GM23338 (cell line): Measurements from ENCODE around the gene PKD2L2. TPM values are rescaled to one million over a fixed set of nuclear protein-coding genes. Genes with fewer than 3 reads are reported as not detected.

Experiments used
- ATAC-seq: fragments of 200-7000 bp; cut with Tn5 transposase; 3 replicates; pipeline ENCODE4 v1.9.1; 2020
- DNase-seq: peaks from one replicate; pipeline ENCODE4 v3.0.0-alpha.2; 2015; ENCODE audit warnings: low spot score
- H2AFZ ChIP-seq: fragments of 200-600 bp; sonication (generic); 2 replicates; pipeline ENCODE4 v1.8.0; 2016; ENCODE audit warnings: antibody characterized with exemption, mild to moderate bottlenecking, moderate library complexity
- H3F3A ChIP-seq: fragments of 200-600 bp; sonication (generic); replicated peaks from 2 replicates; pipeline ENCODE4 v1.8.0; 2017; ENCODE audit warnings: antibody characterized with exemption, mixed run types, low read depth
- H3K27ac ChIP-seq: fragments of 200-600 bp; sonication (generic); 2 replicates; pipeline ENCODE4 v1.6.1; 2016; ENCODE audit warnings: low read depth
- H3K27me3 ChIP-seq: fragments of 200-600 bp; sonication (generic); 2 replicates; pipeline ENCODE4 v1.8.0; 2016; ENCODE audit warnings: mild to moderate bottlenecking, mixed run types, moderate library complexity; ENCODE audit not compliant: insufficient read depth
- H3K36me3 ChIP-seq: fragments of 200-600 bp; sonication (generic); 2 replicates; pipeline ENCODE4 v1.8.0; 2016; ENCODE audit warnings: mild to moderate bottlenecking; ENCODE audit not compliant: insufficient read depth
- H3K4me1 ChIP-seq: fragments of 200-600 bp; sonication (generic); 2 replicates; pipeline ENCODE4 v1.8.0; 2016; ENCODE audit warnings: mild to moderate bottlenecking, moderate library complexity; ENCODE audit not compliant: insufficient read depth
- H3K4me2 ChIP-seq: fragments of 200-600 bp; sonication (generic); 2 replicates; pipeline ENCODE4 v1.7.1; 2017; ENCODE audit warnings: mixed run types
- H3K4me3 ChIP-seq: fragments of 200-600 bp; sonication (generic); 2 replicates; pipeline ENCODE4 v1.6.1; 2016; ENCODE audit warnings: mixed run types
- H3K79me2 ChIP-seq: fragments of 200-600 bp; sonication (generic); replicated peaks from 2 replicates; pipeline ENCODE4 v1.8.0; 2017; ENCODE audit warnings: mild to moderate bottlenecking; ENCODE audit not compliant: insufficient read depth
- H3K9me2 ChIP-seq: fragments of 200-600 bp; sonication (generic); 2 replicates; pipeline ENCODE4 v1.8.0; 2017; ENCODE audit not compliant: insufficient read depth
- H4K20me1 ChIP-seq: fragments of 200-600 bp; sonication (generic); replicated peaks from 2 replicates; pipeline ENCODE4 v1.8.0; 2017; ENCODE audit warnings: mild to moderate bottlenecking; ENCODE audit not compliant: insufficient read depth
- H3K27ac Mint-ChIP-seq: 2 replicates; pipeline ENCODE4 v1.8.0; 2020; ENCODE audit warnings: inconsistent platforms, mild to moderate bottlenecking, moderate library complexity, mixed read lengths
- H3K27me3 Mint-ChIP-seq: 3 replicates; pipeline ENCODE4 v1.8.0; 2022; ENCODE audit warnings: low read depth, mild to moderate bottlenecking, moderate library complexity, mixed read lengths, inconsistent platforms; ENCODE audit not compliant: insufficient read depth, poor library complexity
- H3K36me3 Mint-ChIP-seq: 3 replicates; pipeline ENCODE4 v1.8.0; 2021; ENCODE audit warnings: low read depth, mild to moderate bottlenecking, inconsistent platforms, moderate library complexity, mixed read lengths
- H3K4me1 Mint-ChIP-seq: 3 replicates; pipeline ENCODE4 v1.8.0; 2020; ENCODE audit warnings: mild to moderate bottlenecking, inconsistent platforms, mixed read lengths
- H3K4me3 Mint-ChIP-seq: 3 replicates; pipeline ENCODE4 v1.8.0; 2021; ENCODE audit warnings: moderate library complexity, mild to moderate bottlenecking, inconsistent platforms, mixed read lengths
- H3K9me3 Mint-ChIP-seq: 3 replicates; pipeline ENCODE4 v1.8.0; 2020; ENCODE audit warnings: moderate library complexity, mild to moderate bottlenecking, inconsistent platforms, mixed read lengths
- CREB1 ChIP-seq: fragments of 250-450 bp; sonication (Bioruptor Pico); IDR thresholded peaks from 2 replicates; pipeline ENCODE4 v1.5.0; 2020; ENCODE audit warnings: low read depth, mild to moderate bottlenecking, moderate library complexity
- ETS1 ChIP-seq: IDR thresholded peaks from 2 replicates; pipeline ENCODE4 v1.6.1; 2016; ENCODE audit warnings: antibody characterized with exemption
- EZH2 ChIP-seq: fragments of 200-600 bp; sonication (generic); IDR thresholded peaks from one replicate; pipeline ENCODE4 v1.8.0; 2017; ENCODE audit warnings: antibody characterized with exemption, mild to moderate bottlenecking, low read depth; ENCODE audit not compliant: unreplicated experiment
- EZH2phosphoT487 ChIP-seq: fragments of 200-600 bp; sonication (generic); IDR thresholded peaks from one replicate; pipeline ENCODE4 v1.8.1; 2018; ENCODE audit warnings: antibody characterized with exemption; ENCODE audit not compliant: unreplicated experiment
- JUNB ChIP-seq: IDR thresholded peaks from one replicate; pipeline ENCODE4 v1.6.1; 2016; ENCODE audit warnings: antibody characterized with exemption; ENCODE audit not compliant: unreplicated experiment
- POLR2AphosphoS5 ChIP-seq: IDR thresholded peaks from 2 replicates; pipeline ENCODE4 v1.6.1; 2016; ENCODE audit warnings: antibody characterized with exemption, low read depth
- ZNF114 ChIP-seq: fragments of 250-450 bp; sonication (Bioruptor Pico); IDR thresholded peaks from 2 replicates; pipeline ENCODE4 v1.5.0; 2020; ENCODE audit warnings: mild to moderate bottlenecking, moderate library complexity
- ZNF331 ChIP-seq: fragments of 250-450 bp; sonication (Bioruptor Pico); IDR thresholded peaks from 2 replicates; pipeline ENCODE4 v1.5.0; 2020; ENCODE audit warnings: low read depth, mild to moderate bottlenecking, moderate library complexity
- ZNF462 ChIP-seq: fragments of 250-450 bp; sonication (Bioruptor Pico); IDR thresholded peaks from 2 replicates; pipeline ENCODE4 v1.5.0; 2020; ENCODE audit warnings: mild to moderate bottlenecking, moderate library complexity
- polyA plus RNA-seq: library from polyadenylated mRNA; unstranded; fragments of >200 nt; fragmentation: Nextera tagmentation; extraction: Ambion mirVana; gene quantifications from 2 replicates; pipeline ENCODE4 v1.2.1, GENCODE V29; 2016
- total RNA-seq: library from RNA; depleted of rRNA; stranded (reverse); fragments of >200 nt; shearing (Covaris generic); gene quantifications from 2 replicates; pipeline ENCODE4 v1.2.3, GENCODE V29; 2014
- TF ChIP-seq, protein P1 (sequence below): IDR thresholded peaks from one replicate; pipeline ENCODE4 v1.6.1; 2018; ENCODE audit warnings: antibody characterized with exemption; ENCODE audit not compliant: unreplicated experiment

The PKD2L2 gene
- total and polyA plus RNA-seq, 2 experiments from 2014 or later, result 0.16 TPM; not detected in 1

- TF ChIP-seq, protein P1, sequence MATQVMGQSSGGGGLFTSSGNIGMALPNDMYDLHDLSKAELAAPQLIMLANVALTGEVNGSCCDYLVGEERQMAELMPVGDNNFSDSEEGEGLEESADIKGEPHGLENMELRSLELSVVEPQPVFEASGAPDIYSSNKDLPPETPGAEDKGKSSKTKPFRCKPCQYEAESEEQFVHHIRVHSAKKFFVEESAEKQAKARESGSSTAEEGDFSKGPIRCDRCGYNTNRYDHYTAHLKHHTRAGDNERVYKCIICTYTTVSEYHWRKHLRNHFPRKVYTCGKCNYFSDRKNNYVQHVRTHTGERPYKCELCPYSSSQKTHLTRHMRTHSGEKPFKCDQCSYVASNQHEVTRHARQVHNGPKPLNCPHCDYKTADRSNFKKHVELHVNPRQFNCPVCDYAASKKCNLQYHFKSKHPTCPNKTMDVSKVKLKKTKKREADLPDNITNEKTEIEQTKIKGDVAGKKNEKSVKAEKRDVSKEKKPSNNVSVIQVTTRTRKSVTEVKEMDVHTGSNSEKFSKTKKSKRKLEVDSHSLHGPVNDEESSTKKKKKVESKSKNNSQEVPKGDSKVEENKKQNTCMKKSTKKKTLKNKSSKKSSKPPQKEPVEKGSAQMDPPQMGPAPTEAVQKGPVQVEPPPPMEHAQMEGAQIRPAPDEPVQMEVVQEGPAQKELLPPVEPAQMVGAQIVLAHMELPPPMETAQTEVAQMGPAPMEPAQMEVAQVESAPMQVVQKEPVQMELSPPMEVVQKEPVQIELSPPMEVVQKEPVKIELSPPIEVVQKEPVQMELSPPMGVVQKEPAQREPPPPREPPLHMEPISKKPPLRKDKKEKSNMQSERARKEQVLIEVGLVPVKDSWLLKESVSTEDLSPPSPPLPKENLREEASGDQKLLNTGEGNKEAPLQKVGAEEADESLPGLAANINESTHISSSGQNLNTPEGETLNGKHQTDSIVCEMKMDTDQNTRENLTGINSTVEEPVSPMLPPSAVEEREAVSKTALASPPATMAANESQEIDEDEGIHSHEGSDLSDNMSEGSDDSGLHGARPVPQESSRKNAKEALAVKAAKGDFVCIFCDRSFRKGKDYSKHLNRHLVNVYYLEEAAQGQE, result no peak
These were observed 793 bp upstream of the PKD2L2 start (continued) for GRCh38 chr5:137888466-137888862.

- Histone ChIP-seq H3K4me3 (no peak overlapping the region), H3K27me3 (no peaks in the 10 kb centered on the region), H3K9me2 (no peaks in the 10 kb centered on the region), H4K20me1 (no peaks in the 10 kb centered on the region), H3K4me1 (peaks cover 16% of the 10 kb centered on the region), H3K4me2 (0 out of 2 replicates have a peak overlapping the region, but pooled peaks have one; percentile 28), H3K27ac (no peak overlapping the region), H3K36me3 (no peaks in the 10 kb centered on the region), H3K79me2 (no peaks in the 10 kb centered on the region), H3F3A (peaks cover 7% of the 10 kb centered on the region; the same call in 1 of the 2 replicates), H2AFZ (no peak overlapping the region)
- Mint-ChIP-seq H3K36me3 (no peaks in the 10 kb centered on the region), H3K4me1 (peaks cover 13% of the 10 kb centered on the region; the same call in 2 of the 3 replicates), H3K27ac (no peak overlapping the region), H3K4me3 (no peak overlapping the region), H3K27me3 (peaks cover 3% of the 10 kb centered on the region), H3K9me3 (no peaks in the 10 kb centered on the region; the same call in 2 of the 3 replicates)
- no peak for ATAC-seq
- DNase-seq, result peak; percentile 25
- TF ChIP-seq ETS1, result no peak
- no peak for TF ChIP-seq POLR2AphosphoS5
- TF ChIP-seq ZNF114, result no peak
- TF ChIP-seq, protein P1, result no peak
- no peak for TF ChIP-seq ZNF331 (CRISPR knock-in tag)
- no peak for TF ChIP-seq JUNB
- TF ChIP-seq ZNF462 (CRISPR knock-in tag), result no peak
- TF ChIP-seq CREB1 (CRISPR knock-in tag), result no peak
- TF ChIP-seq EZH2phosphoT487, result no peak
- TF ChIP-seq EZH2, result no peak
These were observed 1.6 kb downstream of the PKD2L2 start for GRCh38 chr5:137890845-137891244.
